ENCODE measurements around the gene ZNF398. TPM values are rescaled to one million over a fixed set of nuclear protein-coding genes. Genes with fewer than 3 reads are reported as not detected.
A peak's percentile ranks its signal among the peaks of the same experiment; 100 is the strongest.

The ZNF398 gene
- total RNA-seq, 6 experiments from 2014 or later, result 11.0 to 12.1 (median 11.6) TPM

GRCh38 chr7:149126662-149127266 lies 20.5 kb upstream of the ZNF398 start:
- H3K27me3 Mint-ChIP-seq (ENCODE audit: insufficient read depth), result peaks cover 7% of the 10 kb centered on the region
- peak overlapping the region; percentile 95 for H3K4me3 Mint-ChIP-seq
- peak overlapping the region; percentile 96 for H3K27ac Mint-ChIP-seq
- H3K36me3 Mint-ChIP-seq (ENCODE audit: low read depth), result peaks cover 25% of the 10 kb centered on the region
- H3K4me1 Mint-ChIP-seq (ENCODE audit: low read depth), result peaks cover 18% of the 10 kb centered on the region
- DNase-seq, result no peak
- H3K9me3 Mint-ChIP-seq, result peaks cover 6% of the 10 kb centered on the region
- TF ChIP-seq CTCF (IDR thresholded peaks at IDR 0.05), result no peak

- Mint-ChIP-seq H3K27me3 (ENCODE audit: insufficient read depth) (peaks cover 5% of the 10 kb centered on the region), H3K36me3 (ENCODE audit: low read depth) (peaks cover 25% of the 10 kb centered on the region), H3K9me3 (peaks cover 6% of the 10 kb centered on the region), H3K27ac (no peak overlapping the region), H3K4me3 (no peak overlapping the region), H3K4me1 (ENCODE audit: low read depth) (peaks cover 10% of the 10 kb centered on the region)
- TF ChIP-seq CTCF (IDR thresholded peaks at IDR 0.05), result no peak
- DNase-seq, result no peak
Observed at GRCh38 chr7:149130572-149131198, 16.6 kb upstream of the ZNF398 start.

- H3K27me3 Mint-ChIP-seq (ENCODE audit: insufficient read depth), result no peaks in the 10 kb centered on the region; the same call in 1 of the 2 replicates
- peaks cover 6% of the 10 kb centered on the region for H3K9me3 Mint-ChIP-seq
- H3K36me3 Mint-ChIP-seq (ENCODE audit: low read depth), result peaks cover 13% of the 10 kb centered on the region
- H3K4me3 Mint-ChIP-seq, result no peak overlapping the region
- peaks cover 2% of the 10 kb centered on the region for H3K4me1 Mint-ChIP-seq (ENCODE audit: low read depth)
- TF ChIP-seq CTCF (IDR thresholded peaks at IDR 0.05), result no peak
- no peak overlapping the region for H3K27ac Mint-ChIP-seq
- DNase-seq, result no peak
Observed at GRCh38 chr7:149133028-149133710, 14.1 kb upstream of the ZNF398 start.

- Mint-ChIP-seq H3K36me3 (ENCODE audit: low read depth) (peaks cover 3% of the 10 kb centered on the region), H3K27ac (no peak overlapping the region), H3K4me3 (no peak overlapping the region), H3K4me1 (ENCODE audit: low read depth) (no peaks in the 10 kb centered on the region), H3K9me3 (no peaks in the 10 kb centered on the region), H3K27me3 (ENCODE audit: insufficient read depth) (no peaks in the 10 kb centered on the region)
- no peak for DNase-seq
- no peak for TF ChIP-seq CTCF (IDR thresholded peaks at IDR 0.05)
Observed at GRCh38 chr7:149136118-149136517, 11.1 kb upstream of the ZNF398 start.

- H3K9me3 Mint-ChIP-seq, result no peaks in the 10 kb centered on the region
- H3K27me3 Mint-ChIP-seq (ENCODE audit: insufficient read depth), result no peaks in the 10 kb centered on the region
- no peak overlapping the region for H3K27ac Mint-ChIP-seq
- H3K36me3 Mint-ChIP-seq (ENCODE audit: low read depth), result no peaks in the 10 kb centered on the region
- H3K4me3 Mint-ChIP-seq, result no peak overlapping the region
- no peak for TF ChIP-seq CTCF (IDR thresholded peaks at IDR 0.05)
- H3K4me1 Mint-ChIP-seq (ENCODE audit: low read depth), result no peaks in the 10 kb centered on the region; the same call in 1 of the 2 replicates
- DNase-seq, result no peak
Observed at GRCh38 chr7:149140831-149141230, 6.4 kb upstream of the ZNF398 start.

Data from HFFc6 (cell line).